Transverse colon (tissue), 3 donors: Measurements from ENCODE around the gene RIN3.

ENCODE experiments used
- CTCF ChIP-seq, 5 experiments: fragments of 200-600 bp in 3 of 5; fragments of 450-650 bp in 2 of 5; sonication (generic) in 3 of 5; IDR thresholded peaks; 1 replicate in 2 of 5; 2 replicates in 3 of 5; pipeline ENCODE4 v1.5.1; 2016 to 2017; ENCODE audit warnings: antibody characterized with exemption in 5 of 5, inconsistent platforms in 3 of 5, mild to moderate bottlenecking in 2 of 5, moderate library complexity in 1 of 5
- POLR2A ChIP-seq: fragments of 450-650 bp; IDR thresholded peaks from one replicate; pipeline ENCODE4 v1.6.1; 2016; ENCODE audit warnings: antibody characterized with exemption, mild to moderate bottlenecking, moderate library complexity

- TF ChIP-seq CTCF (IDR thresholded peaks at IDR 0.05) (no peak), POLR2A (no peak)
Measured at GRCh38 chr14:92494512-92494911, 19.1 kb upstream of the RIN3 start.
